HepG2 (cell line): ENCODE data around the gene HNRNPA1L2. TPM values are rescaled to one million over a fixed set of nuclear protein-coding genes. Genes with fewer than 3 reads are reported as not detected.

Source experiments
- ATAD3A ChIP-seq: sonication (generic); formaldehyde crosslinking; IDR thresholded peaks from 2 replicates; pipeline ENCODE4 v1.4.0; 2020; ENCODE audit warnings: missing genetic modification reagents
- ATF1 ChIP-seq: IDR thresholded peaks from 2 replicates; pipeline ENCODE4 v1.6.1; 2016; ENCODE audit warnings: mild to moderate bottlenecking, control low read depth
- ATF4 ChIP-seq, 2 experiments: fragments of 450-650 bp in 1 of 2; sonication (generic) in 1 of 2; formaldehyde crosslinking; IDR thresholded peaks; 2 replicates each; pipeline versions ENCODE4 v1.5.0 to v1.8.0; 2020 to 2022; ENCODE audit warnings: mild to moderate bottlenecking in 1 of 2, missing genetic modification reagents in 1 of 2
- ATM ChIP-seq: fragments of 450-650 bp; IDR thresholded peaks from 2 replicates; pipeline ENCODE4 v1.7.1; 2017; ENCODE audit warnings: mild to moderate bottlenecking, borderline replicate concordance
- BHLHE40 ChIP-seq: IDR thresholded peaks from 2 replicates; pipeline ENCODE4 v1.6.1; 2011; ENCODE audit warnings: low read length, improper control_type of control experiment
- BRF2 ChIP-seq: sonication (generic); formaldehyde crosslinking; IDR thresholded peaks from 2 replicates; pipeline ENCODE4 v1.8.1; 2022; ENCODE audit warnings: mild to moderate bottlenecking, missing genetic modification reagents
- CENPT ChIP-seq: sonication (generic); formaldehyde crosslinking; IDR thresholded peaks from 2 replicates; pipeline ENCODE4 v1.8.0; 2022; ENCODE audit warnings: low read depth, mild to moderate bottlenecking, moderate library complexity, missing genetic modification reagents
- CHD2 ChIP-seq: IDR thresholded peaks from 2 replicates; pipeline ENCODE4 v1.6.1; 2011; ENCODE audit warnings: low read depth, low read length, improper control_type of control experiment
- GATA4 ChIP-seq: sonication (generic); IDR thresholded peaks from 2 replicates; pipeline ENCODE4 v1.6.1; 2016; ENCODE audit warnings: antibody characterized with exemption, low read depth, borderline replicate concordance
- HIC2 ChIP-seq: sonication (generic); formaldehyde crosslinking; IDR thresholded peaks from 2 replicates; pipeline ENCODE4 v1.9.0; 2022; ENCODE audit warnings: low read depth, missing genetic modification reagents
- IKZF1 ChIP-seq: fragments of 450-650 bp; IDR thresholded peaks from 2 replicates; pipeline ENCODE4 v1.7.1; 2016
- ONECUT2 ChIP-seq: sonication (generic); formaldehyde crosslinking; IDR thresholded peaks from 2 replicates; pipeline ENCODE4 v1.4.0; 2020; ENCODE audit warnings: missing genetic modification reagents
- POGZ ChIP-seq: sonication (generic); formaldehyde crosslinking; IDR thresholded peaks from 2 replicates; pipeline ENCODE4 v1.4.0; 2020; ENCODE audit warnings: mild to moderate bottlenecking, missing genetic modification reagents
- RCOR2 ChIP-seq: IDR thresholded peaks from 2 replicates; pipeline ENCODE4 v1.6.1; 2016; ENCODE audit warnings: missing biosample characterization, missing genetic modification reagents
- SAP130 ChIP-seq: IDR thresholded peaks from 2 replicates; pipeline ENCODE4 v1.6.1; 2016; ENCODE audit warnings: low read depth
- SATB2 ChIP-seq: sonication (generic); formaldehyde crosslinking; IDR thresholded peaks from 2 replicates; pipeline ENCODE4 v1.5.0; 2020; ENCODE audit warnings: missing genetic modification reagents
- SOX13 ChIP-seq, 3 experiments: fragments of 450-650 bp in 1 of 3; sonication (generic) in 1 of 3; formaldehyde crosslinking in 1 of 3; IDR thresholded peaks in 2 of 3; conservative IDR thresholded peaks in 1 of 3; 2 replicates each; pipeline versions ENCODE4 v1.5.0 to v1.6.1; 2016 to 2020; ENCODE audit warnings: antibody characterized with exemption in 1 of 3, mild to moderate bottlenecking in 1 of 3, missing compliant biosample characterization in 1 of 3, missing genetic modification reagents in 1 of 3, moderate library complexity in 1 of 3
- ZBTB20 ChIP-seq: sonication (generic); formaldehyde crosslinking; IDR thresholded peaks from 2 replicates; pipeline ENCODE4 v1.8.1; 2023; ENCODE audit warnings: missing genetic modification reagents, low read depth, mild to moderate bottlenecking, borderline replicate concordance
- ZFAT ChIP-seq: sonication (generic); formaldehyde crosslinking; conservative IDR thresholded peaks from 2 replicates; pipeline ENCODE4 v1.8.1; 2023; ENCODE audit warnings: missing genetic modification reagents, inconsistent platforms
- ZNF274 ChIP-seq: sonication (generic); formaldehyde crosslinking; IDR thresholded peaks from 2 replicates; pipeline ENCODE4 v1.5.1; 2020; ENCODE audit warnings: mild to moderate bottlenecking, missing genetic modification reagents
- ZNF337 ChIP-seq: sonication (generic); formaldehyde crosslinking; IDR thresholded peaks from 2 replicates; pipeline ENCODE4 v1.5.1; 2020; ENCODE audit warnings: missing genetic modification reagents, low read depth, mild to moderate bottlenecking, borderline replicate concordance
- ZNF510 ChIP-seq: sonication (generic); formaldehyde crosslinking; IDR thresholded peaks from 2 replicates; pipeline ENCODE4 v1.4.0; 2020; ENCODE audit warnings: low read depth, mild to moderate bottlenecking, missing genetic modification reagents
- ZNF543 ChIP-seq: sonication (generic); formaldehyde crosslinking; IDR thresholded peaks from 2 replicates; pipeline ENCODE4 v1.4.0; 2020; ENCODE audit warnings: mild to moderate bottlenecking, missing genetic modification reagents
- ZNF629 ChIP-seq: sonication (generic); formaldehyde crosslinking; conservative IDR thresholded peaks from 2 replicates; pipeline ENCODE4 v1.5.0; 2020; ENCODE audit warnings: missing genetic modification reagents
- ZNF703 ChIP-seq: sonication (generic); formaldehyde crosslinking; IDR thresholded peaks from 2 replicates; pipeline ENCODE4 v1.5.1; 2020; ENCODE audit warnings: missing genetic modification reagents, mild to moderate bottlenecking, moderate library complexity, borderline replicate concordance
- ZSCAN31 ChIP-seq: sonication (generic); formaldehyde crosslinking; IDR thresholded peaks from 2 replicates; pipeline ENCODE4 v1.5.0; 2020; ENCODE audit warnings: low read depth, mild to moderate bottlenecking, missing genetic modification reagents
- polyA plus RNA-seq, 8 experiments: library from polyadenylated mRNA; depleted of rRNA in 3 of 8; stranded (reverse) in 7 of 8; unstranded in 1 of 8; fragments of >200 nt; fragmentation: Illumina TruSeq in 4 of 8; extraction: Trizol in 4 of 8; gene quantifications; 2 replicates each; pipeline versions ENCODE4 v1.2.1 to v1.2.3, GENCODE V29; 2011 to 2016; ENCODE audit warnings: low read depth in 4 of 8, missing spikeins in 1 of 8, mixed read lengths in 1 of 8; ENCODE audit not compliant: insufficient read depth in 1 of 8
- total RNA-seq, 5 experiments: library from RNA; depleted of rRNA; stranded (reverse); fragments of >200 nt; fragmentation: Illumina TruSeq; extraction: Trizol; gene quantifications; 2 replicates each; pipeline ENCODE4 v1.2.3, GENCODE V29; 2016; ENCODE audit warnings: low read depth in 1 of 5

Gene HNRNPA1L2
- total and polyA plus RNA-seq, 2 of the 13 experiments (the other 11 are each of a cell fraction or from before 2014, with no cell fraction given), result 3.6 to 7.1 TPM

- TF ChIP-seq CHD2 (peak; percentile 91), ATM (no peak), ATF1 (CRISPR knock-in tag) (peak; percentile 78), CENPT (CRISPR knock-in tag) (no peak), ZNF543 (CRISPR knock-in tag) (0 out of 2 replicates have a peak, but pooled peaks have one; percentile 76), ZNF510 (CRISPR knock-in tag) (peak; percentile 65), GATA4 (peak; percentile 68; the same call in 1 of the 2 replicates), ZNF703 (peak; percentile 62; the same call in 1 of the 2 replicates), ZNF337 (no peak), SAP130 (peak; percentile 84), ZSCAN31 (CRISPR knock-in tag) (peak; percentile 1), ZFAT (CRISPR knock-in tag) (peak; percentile 20; the same call in 1 of the 2 replicates), RCOR2 (CRISPR knock-in tag) (0 out of 2 replicates have a peak, but pooled peaks have one; percentile 27), BHLHE40 (no peak; the same call in 1 of the 2 replicates), ATAD3A (CRISPR knock-in tag) (peak; percentile 20; the same call in 1 of the 2 replicates), BRF2 (CRISPR knock-in tag) (no peak), ONECUT2 (CRISPR knock-in tag) (0 out of 2 replicates have a peak, but pooled peaks have one; percentile 12), ZNF274 (CRISPR knock-in tag) (no peak), ATF4 (CRISPR knock-in tag; IDR thresholded peaks at IDR 0.05) (peak in 1 of 2 experiments; percentile 29; a peak in 1 of 4 replicates), HIC2 (no peak), IKZF1 (no peak), ZBTB20 (0 out of 2 replicates have a peak, but pooled peaks have one; percentile 28), POGZ (peak; percentile 83), SOX13 (IDR thresholded peaks at IDR 0.05) (no peak), SOX13 (CRISPR knock-in tag; conservative IDR thresholded peaks at IDR 0.05 in 1 of 2, IDR thresholded peaks at IDR 0.05 in 1 of 2) (peak in 1 of 2 experiments; percentile 68; a peak in 2 of 4 replicates), ZNF629 (CRISPR knock-in tag) (no peak; the same call in 1 of the 2 replicates), SATB2 (CRISPR knock-in tag) (0 out of 2 replicates have a peak, but pooled peaks have one; percentile 54)
These were observed 10.2 kb downstream of the HNRNPA1L2 start, which contains the start of gene SUGT1 (continued) for GRCh38 chr13:52652196-52652979.
